Measurements from ENCODE around the gene CENPB.
A peak's percentile ranks its signal among the peaks of the same experiment; 100 is the strongest.

CENPB gene

GRCh38 chr20:3787324-3788014 lies 929 bp upstream of the CENPB start:
- DNase-seq, result no peak

- peak in 1 of 2 experiments; percentile 24 for DNase-seq
Measured at GRCh38 chr20:3786126-3786484, 435 bp downstream of the CENPB start.

DNA sequence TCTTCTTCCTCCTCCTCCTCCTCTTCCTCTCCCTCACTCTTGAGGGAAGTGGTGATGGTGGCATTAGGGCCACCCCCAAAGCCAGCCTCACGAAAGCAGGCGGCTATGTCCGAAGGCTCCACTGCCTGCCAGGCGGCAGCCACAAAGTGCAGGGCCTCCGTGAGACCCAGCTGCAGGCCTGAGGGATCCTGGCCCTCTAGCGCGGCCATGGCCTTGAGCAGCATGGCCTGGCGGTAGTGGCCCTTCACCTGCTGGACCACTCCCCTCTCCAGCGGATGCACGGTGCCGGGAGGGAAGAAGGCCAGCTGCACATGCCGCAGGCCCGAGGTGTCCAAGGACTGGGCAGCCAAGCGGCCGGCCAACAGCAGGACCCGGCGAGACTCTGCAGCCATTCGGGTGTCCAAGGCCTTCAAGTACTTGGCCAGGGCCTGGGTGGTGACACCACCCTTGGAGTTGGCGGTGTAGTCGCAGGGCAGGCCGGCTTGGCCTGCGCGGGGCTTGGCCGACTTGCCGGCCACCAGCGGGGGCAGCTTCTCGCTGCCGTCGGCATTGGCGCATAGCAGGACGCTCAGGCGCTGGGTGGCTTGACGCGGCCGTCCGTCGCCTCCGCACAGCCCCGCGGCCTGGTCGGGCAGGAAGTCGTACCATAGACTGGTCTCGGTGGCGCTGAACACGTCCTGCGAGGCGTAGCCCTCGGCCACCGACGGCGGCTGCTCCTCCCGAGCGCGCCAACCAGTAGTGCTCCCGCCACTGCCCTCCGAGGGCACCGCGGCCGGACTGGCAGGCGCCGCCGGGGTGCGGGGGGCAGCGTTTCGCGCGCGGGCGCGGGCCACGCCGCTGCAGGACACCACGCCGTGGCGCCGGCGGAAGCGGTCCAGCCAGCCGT lies 1.1 kb downstream of the CENPB start:
- DNase-seq, result no peak

GRCh38 chr20:3784863-3785239 lies 1.7 kb downstream of the CENPB start:
- DNase-seq, result no peak

- no peak for DNase-seq
Measured at GRCh38 chr20:3784216-3784853, 2.2 kb downstream of the CENPB start.

DNA sequence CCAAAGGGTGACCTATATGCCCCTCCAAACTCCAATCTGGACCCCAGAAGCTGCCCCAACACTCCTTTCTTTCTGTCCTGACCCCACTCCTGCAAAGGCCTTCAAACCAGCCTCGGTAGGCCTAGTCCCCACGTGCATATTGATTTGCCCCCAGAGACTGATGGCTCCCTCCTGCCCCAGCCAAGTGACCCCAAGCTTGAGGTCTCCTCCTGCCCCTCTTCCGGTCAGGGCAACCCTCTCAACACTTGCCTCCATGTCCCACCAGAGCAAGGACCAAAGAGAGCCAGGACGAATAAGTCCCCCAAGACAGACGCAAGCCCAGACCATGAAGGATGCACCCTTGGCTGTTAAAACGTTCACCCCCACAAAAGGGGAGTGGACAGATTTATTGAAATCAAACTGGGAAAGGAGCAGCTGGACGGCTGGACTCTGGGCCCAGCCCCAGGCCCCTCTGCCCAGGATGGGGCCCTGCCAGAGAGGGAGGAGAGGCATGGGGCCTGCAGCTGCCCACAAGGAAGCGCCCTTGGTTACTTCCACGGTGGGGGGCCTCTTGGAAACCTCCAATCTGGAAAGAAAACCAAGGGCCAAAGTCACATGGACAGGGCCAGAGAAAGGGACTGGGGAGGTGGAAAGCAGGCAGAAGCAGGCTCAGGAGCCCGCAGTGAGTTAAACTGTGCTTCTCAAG lies 2.9 kb downstream of the CENPB start:
- no peak for DNase-seq

DNA sequence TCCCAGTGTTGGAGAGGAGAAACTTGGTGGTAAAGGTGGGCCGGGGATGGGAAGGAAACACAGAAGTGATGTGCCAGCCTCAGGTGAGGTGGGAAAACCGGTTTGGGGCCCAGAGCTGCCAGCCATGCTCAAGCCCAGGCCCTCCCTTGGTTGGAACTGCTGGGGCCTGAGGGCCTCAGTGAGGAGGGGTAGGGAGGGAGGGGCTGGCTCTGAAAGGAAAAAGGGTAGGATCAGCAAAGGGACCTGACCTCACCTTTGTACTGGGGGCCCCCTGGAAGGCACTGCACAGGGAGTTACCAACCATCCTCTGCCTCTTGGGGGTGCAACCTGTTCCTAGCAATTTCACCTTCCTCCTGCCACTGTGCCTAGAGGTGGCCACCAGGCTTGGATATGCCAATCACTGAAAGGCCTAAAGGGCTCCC lies 3.5 kb downstream of the CENPB start:
- DNase-seq, result no peak

GRCh38 chr20:3782597-3782996 lies 3.9 kb downstream of the CENPB start:
- no peak for DNase-seq

DNA sequence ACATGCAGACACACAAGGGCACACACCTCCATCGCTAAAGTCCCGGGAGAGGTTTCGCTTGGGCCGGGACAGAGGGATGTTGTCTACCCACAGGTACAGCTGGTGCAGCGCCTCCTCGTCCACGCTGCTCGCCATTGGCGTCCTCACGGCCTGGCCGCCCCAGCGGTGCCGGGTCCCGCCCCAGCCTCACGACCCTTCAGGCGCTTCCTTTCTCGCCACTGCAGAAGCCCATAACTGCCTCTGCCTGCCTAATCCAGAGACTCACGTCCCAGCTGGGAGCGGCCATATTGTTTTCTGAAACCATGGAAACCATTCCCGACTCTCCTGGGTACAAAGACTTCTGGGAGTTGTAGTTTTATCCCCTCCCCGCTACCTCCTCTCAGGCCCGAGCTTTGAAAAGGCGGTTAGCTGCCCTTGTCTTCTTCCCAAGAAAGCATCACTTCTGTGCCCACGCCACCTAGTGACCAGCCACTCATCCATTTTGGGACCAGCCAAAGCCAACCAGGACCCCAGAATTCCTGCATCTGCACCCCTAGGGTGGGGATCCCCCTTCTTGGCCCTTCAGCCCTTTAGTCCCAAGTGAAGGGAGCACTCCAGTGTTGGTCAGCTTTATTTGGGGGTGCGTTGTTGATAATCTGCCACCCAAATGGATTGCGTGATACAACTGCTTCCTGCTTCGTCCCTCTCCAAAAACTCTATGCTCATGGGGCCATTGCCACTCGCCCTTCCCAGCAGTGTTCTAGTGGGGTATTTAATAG lies 5.2 kb downstream of the CENPB start, which contains the start of gene SPEF1:
SPEF1 (minus strand) TSS at position 296 of the 758 bp plus-strand sequence; CDS start at position 135, 161 bp downstream.
- peak; percentile 93 for DNase-seq

- no peak for DNase-seq
Measured at GRCh38 chr20:3778976-3779375, 7.6 kb downstream of the CENPB start.

GRCh38 chr20:3777716-3778629 lies 8.6 kb downstream of the CENPB start:
- DNase-seq, result peak; percentile 48 to 50

- DNase-seq, result no peak
Measured at GRCh38 chr20:3777381-3777715, 9.2 kb downstream of the CENPB start.

- DNase-seq, result no peak
Measured at GRCh38 chr20:3775457-3776108, 11.0 kb downstream of the CENPB start.

DNA sequence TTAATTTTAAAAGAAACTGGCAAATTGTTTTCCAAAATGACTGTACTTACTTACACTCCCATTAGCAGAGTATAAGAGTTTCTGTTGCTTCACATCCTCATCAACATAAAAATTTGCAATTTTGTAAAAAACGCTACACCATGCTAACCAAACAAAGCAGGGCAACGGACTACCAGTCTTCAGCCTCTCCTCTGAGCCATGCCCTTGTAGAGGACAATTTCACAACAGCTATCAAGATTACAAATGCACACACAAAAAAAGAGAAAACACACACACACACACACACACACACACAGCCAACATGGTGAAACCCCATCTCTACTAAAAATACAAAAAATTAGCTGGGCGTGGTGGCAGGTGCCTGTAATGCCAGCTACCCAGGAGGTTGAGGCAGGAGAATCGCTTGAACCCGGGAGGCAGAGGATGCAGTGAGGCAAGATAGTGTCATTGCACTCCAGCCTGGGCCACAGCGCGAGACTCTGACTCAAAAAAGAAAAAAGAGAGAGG lies 14.9 kb downstream of the CENPB start:
- DNase-seq, result no peak

GRCh38 chr20:3768342-3769130 lies 18.0 kb downstream of the CENPB start:
- peak; percentile 80 to 86 for DNase-seq

DNA sequence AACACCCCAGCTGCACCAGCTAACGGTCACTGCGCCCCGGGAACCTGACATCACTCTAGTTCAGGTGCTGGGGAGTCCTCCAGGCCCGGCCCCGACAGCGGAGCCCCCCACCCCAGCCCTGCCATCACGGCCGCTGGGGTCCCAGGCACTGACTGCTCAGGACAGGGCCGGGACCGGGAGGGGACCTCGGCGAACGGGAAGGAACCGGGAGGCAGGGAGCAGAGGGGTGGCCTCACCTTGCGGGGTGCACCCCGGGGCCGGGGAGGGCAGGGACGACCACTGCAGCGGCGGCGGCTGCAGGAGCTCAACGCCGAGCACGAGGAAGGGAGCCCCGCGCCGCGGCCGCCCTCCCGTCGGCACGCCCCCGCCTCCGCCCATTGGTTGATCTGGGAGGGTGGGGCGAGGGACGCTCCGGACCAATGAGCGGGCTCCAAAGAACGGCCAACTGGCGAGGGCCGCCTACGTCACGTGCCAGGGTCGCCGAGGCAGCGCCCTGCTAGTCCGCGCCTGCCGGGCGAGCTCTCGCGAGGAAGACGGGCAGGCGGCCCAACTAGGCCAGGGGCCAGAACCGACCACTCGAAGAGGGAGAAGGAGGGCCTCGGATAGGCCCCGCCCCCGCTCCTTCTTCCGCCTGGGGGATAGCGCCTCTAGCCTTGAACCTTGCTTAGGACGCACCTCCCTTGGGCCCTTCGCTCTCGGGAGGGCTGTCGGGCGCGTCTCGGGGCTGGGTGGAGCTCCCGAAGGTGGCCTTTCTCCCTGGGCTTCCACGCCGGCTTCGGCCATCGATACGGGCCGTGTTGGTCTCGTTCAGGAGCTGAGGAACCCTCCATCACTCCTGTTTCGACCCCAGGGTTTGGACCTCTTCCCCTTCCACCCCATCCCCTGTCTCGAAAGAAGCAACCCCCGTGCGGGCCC lies 18.9 kb downstream of the CENPB start, which contains the start of gene ADISSP:
ADISSP (minus strand) TSS at position 327 of the 915 bp plus-strand sequence. CDS start 7,653 bp downstream, outside the sequence.
- peak; percentile 97 for DNase-seq

DNA sequence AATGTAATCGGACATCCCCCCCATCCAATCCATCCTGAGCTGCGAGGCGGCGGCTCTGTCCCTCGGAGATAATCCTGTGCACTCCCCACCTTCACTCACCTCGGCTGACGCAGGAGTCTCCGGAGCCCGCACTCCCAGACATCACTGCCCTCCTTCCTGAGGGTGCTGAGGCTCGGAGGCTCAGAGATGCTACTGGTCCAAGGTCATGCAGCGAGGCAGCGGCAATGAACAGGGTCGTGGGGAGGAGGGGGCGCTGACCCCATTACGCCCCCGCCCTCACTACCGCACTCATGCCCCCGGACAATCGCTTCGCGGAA lies 19.5 kb downstream of the CENPB start:
- DNase-seq, result no peak

- no peak for DNase-seq
Measured at GRCh38 chr20:3766422-3767109, 20.0 kb downstream of the CENPB start.

Measured in NCI-H1930 (cell line).